Progenitor cell of endocrine pancreas (in vitro differentiated cells): ENCODE measurements around the gene FYCO1. TPM values are rescaled to one million over a fixed set of nuclear protein-coding genes. Genes with fewer than 3 reads are reported as not detected.

Experiments used
- DNase-seq: peaks from one replicate; pipeline ENCODE4 v3.0.0; 2021; ENCODE audit warnings: low spot score; ENCODE audit not compliant: unreplicated experiment
- H3K27ac Mint-ChIP-seq: 2 replicates; pipeline ENCODE4 v1.8.0; 2021; ENCODE audit warnings: mild to moderate bottlenecking, moderate library complexity, mixed read lengths
- H3K27me3 Mint-ChIP-seq: 2 replicates; pipeline ENCODE4 v1.8.0; 2021; ENCODE audit warnings: mixed read lengths
- H3K36me3 Mint-ChIP-seq: 2 replicates; pipeline ENCODE4 v1.8.0; 2022; ENCODE audit warnings: mixed read lengths; ENCODE audit not compliant: insufficient read depth
- H3K4me1 Mint-ChIP-seq: 2 replicates; pipeline ENCODE4 v1.8.0; 2021; ENCODE audit warnings: low read depth, mixed read lengths
- H3K4me3 Mint-ChIP-seq: 2 replicates; pipeline ENCODE4 v1.8.0; 2021; ENCODE audit warnings: low read depth, mild to moderate bottlenecking, moderate library complexity, mixed read lengths
- H3K9me3 Mint-ChIP-seq: 2 replicates; pipeline ENCODE4 v1.8.0; 2021; ENCODE audit warnings: low read depth, mixed read lengths
- total RNA-seq: library from RNA; stranded (reverse); gene quantifications from 2 replicates; pipeline ENCODE4 v1.2.1, GENCODE V29; 2021
- TF ChIP-seq, protein P1 (sequence below): fragments of 200-600 bp; sonication (generic); IDR thresholded peaks from one replicate; pipeline ENCODE4 v1.5.0; 2021; ENCODE audit warnings: antibody characterized with exemption, mild to moderate bottlenecking; ENCODE audit not compliant: unreplicated experiment

FYCO1 gene
- total RNA-seq, 1 donor from 2014 or later, result 18.0 TPM

DNA sequence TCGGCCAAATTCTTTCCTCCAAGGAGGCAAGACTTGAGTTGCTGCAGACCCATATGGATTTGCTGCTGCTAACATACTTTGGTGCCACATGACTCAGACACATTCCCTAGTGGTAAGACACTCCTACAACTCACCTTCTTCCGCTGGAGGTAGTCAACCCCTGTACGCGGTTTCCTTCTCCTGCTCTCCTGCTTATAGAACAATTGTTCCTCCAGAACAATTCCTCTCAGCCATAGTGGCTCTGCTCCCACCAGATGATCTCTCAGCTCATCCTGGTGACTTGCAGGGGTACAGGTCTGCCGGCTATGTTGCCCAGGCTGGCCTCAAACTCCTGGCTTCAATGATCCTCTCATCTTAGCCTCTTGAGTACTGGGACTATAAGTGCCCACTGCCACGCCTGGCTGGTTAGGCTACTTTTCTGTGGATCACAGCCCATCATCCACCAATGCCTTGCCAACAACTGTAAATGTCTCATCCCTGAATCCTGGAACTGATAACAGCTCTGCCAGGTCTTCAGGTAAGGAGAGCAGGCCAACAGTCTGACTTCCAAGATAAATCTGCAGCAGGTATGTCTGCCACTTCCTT, 54.8 kb downstream of the FYCO1 start:
- Mint-ChIP-seq H3K36me3 (peaks cover 6% of the 10 kb centered on the region), H3K4me1 (peaks cover 15% of the 10 kb centered on the region), H3K27ac (peak overlapping the region; percentile 12), H3K27me3 (no peaks in the 10 kb centered on the region), H3K9me3 (no peaks in the 10 kb centered on the region), H3K4me3 (no peak overlapping the region)
- TF ChIP-seq, protein P1, sequence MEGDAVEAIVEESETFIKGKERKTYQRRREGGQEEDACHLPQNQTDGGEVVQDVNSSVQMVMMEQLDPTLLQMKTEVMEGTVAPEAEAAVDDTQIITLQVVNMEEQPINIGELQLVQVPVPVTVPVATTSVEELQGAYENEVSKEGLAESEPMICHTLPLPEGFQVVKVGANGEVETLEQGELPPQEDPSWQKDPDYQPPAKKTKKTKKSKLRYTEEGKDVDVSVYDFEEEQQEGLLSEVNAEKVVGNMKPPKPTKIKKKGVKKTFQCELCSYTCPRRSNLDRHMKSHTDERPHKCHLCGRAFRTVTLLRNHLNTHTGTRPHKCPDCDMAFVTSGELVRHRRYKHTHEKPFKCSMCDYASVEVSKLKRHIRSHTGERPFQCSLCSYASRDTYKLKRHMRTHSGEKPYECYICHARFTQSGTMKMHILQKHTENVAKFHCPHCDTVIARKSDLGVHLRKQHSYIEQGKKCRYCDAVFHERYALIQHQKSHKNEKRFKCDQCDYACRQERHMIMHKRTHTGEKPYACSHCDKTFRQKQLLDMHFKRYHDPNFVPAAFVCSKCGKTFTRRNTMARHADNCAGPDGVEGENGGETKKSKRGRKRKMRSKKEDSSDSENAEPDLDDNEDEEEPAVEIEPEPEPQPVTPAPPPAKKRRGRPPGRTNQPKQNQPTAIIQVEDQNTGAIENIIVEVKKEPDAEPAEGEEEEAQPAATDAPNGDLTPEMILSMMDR, result no peak
- DNase-seq, result no peak

DNA sequence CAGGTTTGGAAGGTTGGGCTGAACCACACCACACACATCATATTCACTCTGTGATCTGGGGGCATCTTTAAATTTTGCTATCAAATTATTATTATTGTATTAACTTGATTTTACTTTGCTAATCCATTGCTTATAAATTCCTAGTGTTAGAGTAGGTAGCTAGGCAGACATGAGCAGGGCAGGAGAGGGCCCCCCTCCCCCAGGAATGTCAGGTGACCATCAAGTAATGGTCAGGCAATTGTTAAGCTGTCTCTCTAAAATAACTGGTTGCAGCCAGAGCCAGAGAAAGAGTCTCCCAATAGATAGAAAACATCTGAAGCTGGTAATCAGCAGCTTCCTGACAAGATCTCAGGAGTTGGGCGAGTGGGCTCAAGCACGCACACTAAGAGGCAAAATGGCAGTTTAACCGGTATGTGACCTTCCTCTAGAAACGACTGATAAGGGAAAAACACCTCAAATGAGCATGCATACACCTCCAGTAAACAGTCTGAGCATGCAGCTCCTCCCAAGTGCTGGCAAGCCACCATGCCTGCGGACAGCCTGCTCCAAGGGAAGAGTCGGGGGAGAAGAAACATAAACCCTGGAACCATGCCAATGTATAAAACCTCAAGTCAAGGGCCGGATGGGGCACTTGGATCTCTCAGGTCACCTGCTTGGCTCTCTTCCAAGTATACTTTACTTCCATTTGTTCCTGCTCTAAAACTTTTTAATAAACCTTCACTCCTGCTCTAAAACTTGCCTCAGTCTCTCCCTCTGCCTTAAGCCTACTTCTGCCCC, 55.4 kb downstream of the FYCO1 start:
- no peak for DNase-seq
- peaks cover 15% of the 10 kb centered on the region for H3K4me1 Mint-ChIP-seq
- H3K36me3 Mint-ChIP-seq, result peaks cover 12% of the 10 kb centered on the region
- no peaks in the 10 kb centered on the region for H3K9me3 Mint-ChIP-seq
- no peak overlapping the region for H3K4me3 Mint-ChIP-seq
- no peaks in the 10 kb centered on the region for H3K27me3 Mint-ChIP-seq
- peak overlapping the region; percentile 38 for H3K27ac Mint-ChIP-seq
- TF ChIP-seq, protein P1, result no peak

DNA sequence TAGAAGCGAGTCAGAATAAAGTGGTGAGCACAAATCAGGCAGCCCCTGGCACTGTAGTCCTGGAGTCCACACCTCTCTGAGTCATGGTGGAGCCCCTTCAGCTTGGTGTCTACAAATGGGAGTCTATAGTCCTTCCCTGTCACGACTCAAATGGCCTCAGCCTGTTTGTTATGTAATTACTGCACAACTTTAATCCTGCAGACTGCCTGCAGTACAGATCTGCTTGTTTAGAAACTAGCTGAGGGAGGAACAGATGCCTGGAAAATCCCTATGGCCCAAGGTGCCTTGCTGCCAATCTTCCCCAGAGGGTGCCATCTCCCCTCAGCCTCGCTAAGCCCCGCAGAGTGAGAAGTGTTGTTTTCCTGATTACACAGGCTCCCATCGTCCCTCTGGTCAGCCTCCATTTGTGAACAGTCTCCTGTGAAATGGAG, 56.3 kb downstream of the FYCO1 start:
- H3K4me3 Mint-ChIP-seq, result no peak overlapping the region
- H3K27ac Mint-ChIP-seq, result no peak overlapping the region
- H3K27me3 Mint-ChIP-seq, result no peaks in the 10 kb centered on the region
- peaks cover 17% of the 10 kb centered on the region for H3K36me3 Mint-ChIP-seq
- peaks cover 15% of the 10 kb centered on the region for H3K4me1 Mint-ChIP-seq
- no peaks in the 10 kb centered on the region for H3K9me3 Mint-ChIP-seq
- TF ChIP-seq, protein P1, result no peak
- DNase-seq, result no peak

DNA sequence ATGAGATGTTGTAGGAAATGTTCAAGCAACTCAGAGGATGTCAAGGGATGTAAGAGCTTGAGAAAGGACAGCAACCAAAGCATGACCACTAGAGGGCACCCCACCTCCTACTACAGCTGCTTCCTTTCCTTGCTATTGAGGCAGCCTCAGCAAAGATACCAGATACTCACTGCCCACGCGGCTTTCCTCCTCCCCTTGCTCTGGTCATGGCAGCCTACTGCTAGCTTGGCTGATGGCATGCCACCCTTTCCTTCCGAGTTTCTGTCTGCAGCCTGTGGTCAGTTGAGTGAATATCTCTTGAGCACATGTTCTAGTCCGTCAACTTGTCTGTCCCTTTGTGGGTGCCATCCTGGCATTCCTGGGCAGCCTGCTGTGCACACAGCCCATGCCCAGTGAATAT, 56.8 kb downstream of the FYCO1 start:
- Mint-ChIP-seq H3K36me3 (peaks cover 20% of the 10 kb centered on the region), H3K4me3 (no peak overlapping the region), H3K27ac (no peak overlapping the region), H3K4me1 (peaks cover 15% of the 10 kb centered on the region), H3K9me3 (no peaks in the 10 kb centered on the region), H3K27me3 (no peaks in the 10 kb centered on the region)
- TF ChIP-seq, protein P1, result peak; percentile 90
- DNase-seq, result peak; percentile 58

GRCh38 chr3:45938043-45938435, 57.6 kb downstream of the FYCO1 start:
- Mint-ChIP-seq H3K9me3 (no peaks in the 10 kb centered on the region), H3K27me3 (no peaks in the 10 kb centered on the region), H3K36me3 (peaks cover 24% of the 10 kb centered on the region), H3K4me3 (no peak overlapping the region), H3K27ac (no peak overlapping the region), H3K4me1 (peaks cover 15% of the 10 kb centered on the region)
- TF ChIP-seq, protein P1, result no peak
- no peak for DNase-seq
